Retinal pigment epithelial cell (primary cell): ENCODE measurements around the gene FAM174B.

Experiments used
- DNase-seq: peaks from one replicate; pipeline ENCODE4 v3.0.0-alpha.2; 2010; ENCODE audit warnings: low read depth
- H3K4me3 ChIP-seq: 2 replicates; pipeline ENCODE4 v1.5.1; 2011; ENCODE audit warnings: mild to moderate bottlenecking, low read length, control low read depth, moderate library complexity
- TF ChIP-seq, protein P1 (sequence below): conservative IDR thresholded peaks from 2 replicates; pipeline ENCODE4 v1.5.1; 2011; ENCODE audit warnings: low read depth, low read length, control low read depth, inconsistent platforms

The FAM174B gene

DNA sequence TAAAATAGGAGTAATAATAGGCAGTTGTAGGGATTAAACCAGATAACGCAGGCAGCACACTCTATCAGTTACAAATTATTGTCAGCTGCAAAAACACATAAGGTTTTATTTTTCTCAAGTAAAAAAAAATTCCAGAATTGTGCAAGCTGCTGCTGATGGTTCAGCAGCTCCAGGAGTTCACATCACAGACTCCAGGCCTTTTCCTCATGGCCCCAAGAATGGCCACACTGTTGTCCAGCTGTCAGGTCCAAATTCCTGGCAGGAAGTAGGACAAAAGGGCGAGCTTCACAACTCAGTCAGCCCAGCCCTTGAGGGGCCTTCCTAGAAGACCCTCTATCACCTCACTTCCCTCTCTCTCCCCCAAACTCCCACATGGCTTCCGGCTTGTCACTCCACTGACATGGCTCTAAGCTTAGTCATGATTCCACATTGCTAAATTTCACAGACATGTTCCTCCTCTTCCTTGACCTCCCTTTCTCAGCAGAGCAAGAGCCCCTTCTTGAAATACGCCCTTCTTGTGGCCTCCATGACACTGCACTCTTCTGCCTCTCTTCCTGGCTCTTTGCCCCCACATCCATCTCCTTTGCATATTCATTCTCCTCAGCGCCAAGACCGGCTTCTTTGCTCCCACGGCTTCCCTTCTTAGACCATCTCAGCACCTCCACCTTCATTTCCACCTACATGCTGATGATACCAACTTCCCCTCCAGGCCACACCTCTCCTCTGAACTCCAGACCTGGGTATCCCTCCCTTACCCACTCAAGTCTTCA lies 27.4 kb upstream of the FAM174B start:
- no peak overlapping the region for H3K4me3 ChIP-seq
- TF ChIP-seq, protein P1, sequence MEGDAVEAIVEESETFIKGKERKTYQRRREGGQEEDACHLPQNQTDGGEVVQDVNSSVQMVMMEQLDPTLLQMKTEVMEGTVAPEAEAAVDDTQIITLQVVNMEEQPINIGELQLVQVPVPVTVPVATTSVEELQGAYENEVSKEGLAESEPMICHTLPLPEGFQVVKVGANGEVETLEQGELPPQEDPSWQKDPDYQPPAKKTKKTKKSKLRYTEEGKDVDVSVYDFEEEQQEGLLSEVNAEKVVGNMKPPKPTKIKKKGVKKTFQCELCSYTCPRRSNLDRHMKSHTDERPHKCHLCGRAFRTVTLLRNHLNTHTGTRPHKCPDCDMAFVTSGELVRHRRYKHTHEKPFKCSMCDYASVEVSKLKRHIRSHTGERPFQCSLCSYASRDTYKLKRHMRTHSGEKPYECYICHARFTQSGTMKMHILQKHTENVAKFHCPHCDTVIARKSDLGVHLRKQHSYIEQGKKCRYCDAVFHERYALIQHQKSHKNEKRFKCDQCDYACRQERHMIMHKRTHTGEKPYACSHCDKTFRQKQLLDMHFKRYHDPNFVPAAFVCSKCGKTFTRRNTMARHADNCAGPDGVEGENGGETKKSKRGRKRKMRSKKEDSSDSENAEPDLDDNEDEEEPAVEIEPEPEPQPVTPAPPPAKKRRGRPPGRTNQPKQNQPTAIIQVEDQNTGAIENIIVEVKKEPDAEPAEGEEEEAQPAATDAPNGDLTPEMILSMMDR: no peak
- no peak for DNase-seq

DNA sequence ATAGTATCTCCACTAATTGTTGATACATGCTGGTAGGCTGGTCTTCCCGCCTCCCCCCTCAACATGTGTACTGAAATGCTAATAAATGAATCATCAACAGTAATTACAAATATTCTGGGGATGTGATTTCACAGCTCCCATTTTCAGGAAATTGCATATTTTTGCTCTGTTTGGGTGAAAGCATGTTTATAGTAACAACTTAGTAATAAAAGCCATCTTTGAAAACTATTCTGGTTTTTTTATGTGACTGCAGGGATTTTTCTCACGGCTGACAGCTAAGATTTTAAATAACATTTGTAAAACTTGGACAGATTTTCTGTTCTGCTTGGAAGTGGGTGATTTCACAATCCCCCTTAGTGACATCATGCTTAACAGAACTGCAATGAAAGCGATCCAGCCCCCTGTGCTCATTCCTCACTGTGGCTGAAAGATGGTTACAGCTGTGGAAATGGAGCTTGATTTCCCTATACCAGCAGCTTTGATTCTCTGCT lies 25.6 kb upstream of the FAM174B start:
- TF ChIP-seq, protein P1: no peak
- peak; percentile 82 for DNase-seq
- no peak overlapping the region for H3K4me3 ChIP-seq

GRCh38 chr15:92677999-92678398 lies 22.4 kb upstream of the FAM174B start:
- no peak overlapping the region for H3K4me3 ChIP-seq
- no peak for DNase-seq
- TF ChIP-seq, protein P1: no peak

DNA sequence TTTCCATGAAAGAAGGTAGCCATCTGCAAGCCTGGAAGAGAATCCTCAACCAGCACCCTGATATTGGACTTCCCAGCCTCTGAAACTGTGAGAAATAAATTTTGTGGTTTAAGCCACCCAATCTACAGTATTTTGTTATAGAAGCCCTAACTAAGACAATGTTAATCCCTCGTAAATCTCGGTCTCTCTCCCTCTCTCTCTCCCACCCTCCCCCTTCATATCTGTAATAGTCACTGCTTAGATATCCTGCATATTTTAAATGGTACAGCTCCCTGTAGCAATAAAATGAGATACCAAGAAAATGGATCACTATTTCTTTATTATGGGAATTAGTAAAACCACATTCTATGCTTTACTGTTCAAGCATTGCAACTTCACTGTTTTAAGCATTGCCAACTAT lies 21.0 kb upstream of the FAM174B start:
- no peak overlapping the region for H3K4me3 ChIP-seq
- no peak for DNase-seq
- TF ChIP-seq, protein P1: no peak

GRCh38 chr15:92675485-92675884 lies 19.9 kb upstream of the FAM174B start:
- no peak overlapping the region for H3K4me3 ChIP-seq
- DNase-seq: no peak
- TF ChIP-seq, protein P1: no peak

GRCh38 chr15:92674347-92674746 lies 18.8 kb upstream of the FAM174B start:
- no peak overlapping the region for H3K4me3 ChIP-seq
- no peak for DNase-seq
- TF ChIP-seq, protein P1: no peak

DNA sequence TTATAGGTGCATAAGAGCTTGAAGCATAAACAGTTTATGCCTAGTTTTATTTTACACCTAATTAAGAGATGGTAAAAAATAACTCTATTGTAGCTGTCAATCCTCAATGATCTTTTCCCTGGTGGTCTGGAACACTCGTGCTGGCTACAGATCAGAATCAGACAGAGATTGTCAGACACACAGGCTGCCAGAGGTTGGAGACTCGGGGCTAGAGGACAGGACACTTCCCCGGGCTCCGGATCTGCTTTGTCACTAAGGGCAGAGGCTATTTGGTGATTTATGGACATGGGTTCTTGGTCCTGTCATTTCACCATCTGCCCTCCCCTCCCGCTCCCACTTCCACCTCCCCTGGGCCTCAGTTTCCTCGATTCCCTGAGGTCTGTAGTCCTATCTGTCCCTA lies 16.5 kb upstream of the FAM174B start:
- DNase-seq: no peak
- TF ChIP-seq, protein P1: no peak

More for the DNA sequence above, 16.5 kb upstream of the FAM174B start:
- no peak overlapping the region for H3K4me3 ChIP-seq
